ENCODE results near the gene CLIC4.
A peak's percentile ranks its signal among the peaks of the same experiment; 100 is the strongest.
"Not testable (repeated sequence)": the region's sequence is repeated elsewhere in the genome, so short reads cannot be mapped to it uniquely, and the experiment has no call there.

Gene CLIC4

GRCh38 chr1:24875991-24876506, 130.8 kb downstream of the CLIC4 start:
- no peak for DNase-seq (ENCODE audit: low read depth)

GRCh38 chr1:24878045-24878444, 132.8 kb downstream of the CLIC4 start:
- DNase-seq (ENCODE audit: low read depth), result no peak

- DNase-seq (ENCODE audit: low read depth), result peak; percentile 15
Observed at GRCh38 chr1:24878775-24879742, 133.8 kb downstream of the CLIC4 start.

GRCh38 chr1:24881034-24881433, 135.8 kb downstream of the CLIC4 start:
- no peak for DNase-seq (ENCODE audit: low read depth)

GRCh38 chr1:24884751-24885150, 139.5 kb downstream of the CLIC4 start:
- no peak for DNase-seq (ENCODE audit: low read depth)

- no peak for DNase-seq (ENCODE audit: low read depth)
Observed at GRCh38 chr1:24886241-24886640, 141.0 kb downstream of the CLIC4 start.

- DNase-seq (ENCODE audit: low read depth), result no peak
Observed at GRCh38 chr1:24888061-24888970, 143.1 kb downstream of the CLIC4 start.

- DNase-seq (ENCODE audit: low read depth), result peak; percentile 71
Observed at GRCh38 chr1:24888971-24889676, 143.9 kb downstream of the CLIC4 start.

GRCh38 chr1:24890887-24891286, 145.6 kb downstream of the CLIC4 start:
- no peak for DNase-seq (ENCODE audit: low read depth)

- not testable (repeated sequence) for DNase-seq (ENCODE audit: low read depth)
Observed at GRCh38 chr1:24891367-24891766, 146.1 kb downstream of the CLIC4 start.

GRCh38 chr1:24892188-24893153, 147.2 kb downstream of the CLIC4 start:
- DNase-seq (ENCODE audit: low read depth), result no peak

GRCh38 chr1:24893431-24893830, 148.2 kb downstream of the CLIC4 start:
- DNase-seq (ENCODE audit: low read depth), result no peak
